Glutamatergic neuron (in vitro differentiated cells): ENCODE data around the gene SMIM31. TPM values are rescaled to one million over a fixed set of nuclear protein-coding genes. Genes with fewer than 3 reads are reported as not detected.

ENCODE experiments used
- DNase-seq: peaks from one replicate; pipeline ENCODE4 v3.0.0; 2022
- H3K27ac Mint-ChIP-seq: one replicate; pipeline ENCODE4 v1.8.0; 2020; ENCODE audit warnings: mild to moderate bottlenecking, mixed read lengths, inconsistent platforms; ENCODE audit not compliant: unreplicated experiment
- H3K27me3 Mint-ChIP-seq: one replicate; pipeline ENCODE4 v1.8.0; 2020; ENCODE audit warnings: mild to moderate bottlenecking, moderate library complexity, mixed read lengths, inconsistent platforms; ENCODE audit not compliant: unreplicated experiment
- H3K36me3 Mint-ChIP-seq: one replicate; pipeline ENCODE4 v1.8.0; 2020; ENCODE audit warnings: mild to moderate bottlenecking, mixed read lengths, inconsistent platforms; ENCODE audit not compliant: unreplicated experiment
- H3K4me1 Mint-ChIP-seq: one replicate; pipeline ENCODE4 v1.8.0; 2020; ENCODE audit warnings: mild to moderate bottlenecking, low read depth, mixed read lengths, inconsistent platforms; ENCODE audit not compliant: unreplicated experiment
- H3K4me3 Mint-ChIP-seq: one replicate; pipeline ENCODE4 v1.8.0; 2020; ENCODE audit warnings: mild to moderate bottlenecking, mixed read lengths, inconsistent platforms; ENCODE audit not compliant: unreplicated experiment
- H3K9me3 Mint-ChIP-seq: one replicate; pipeline ENCODE4 v1.8.0; 2020; ENCODE audit warnings: mild to moderate bottlenecking, moderate library complexity, mixed read lengths, inconsistent platforms; ENCODE audit not compliant: unreplicated experiment
- CTCF ChIP-seq: fragments of 200-600 bp; sonication (generic); IDR thresholded peaks from one replicate; pipeline ENCODE4 v1.5.0; 2021; ENCODE audit not compliant: partially characterized antibody, unreplicated experiment
- total RNA-seq: library from RNA; stranded (reverse); fragmentation: NEBNext Ultra II Directional; extraction: Animal tissue kit (Norgen Biotek cat#: 25700); gene quantifications from one replicate; pipeline ENCODE4 v1.2.1, GENCODE V29; 2021; ENCODE audit not compliant: unreplicated experiment

The SMIM31 gene
- total RNA-seq, 1 donor from 2014 or later = not detected

- DNase-seq = no peak
- Mint-ChIP-seq H3K36me3 (no peaks in the 10 kb centered on the region), H3K4me3 (no peak overlapping the region), H3K9me3 (peaks cover 4% of the 10 kb centered on the region), H3K27me3 (peaks cover 5% of the 10 kb centered on the region), H3K4me1 (peaks cover 13% of the 10 kb centered on the region), H3K27ac (no peak overlapping the region)
- TF ChIP-seq CTCF = peak; percentile 55
Measured at GRCh38 chr4:164768516-164768915, 14.6 kb downstream of the SMIM31 start.

- Mint-ChIP-seq H3K4me3 (no peak overlapping the region), H3K9me3 (peaks cover 4% of the 10 kb centered on the region), H3K36me3 (no peaks in the 10 kb centered on the region), H3K27me3 (peaks cover 5% of the 10 kb centered on the region), H3K27ac (no peak overlapping the region), H3K4me1 (peaks cover 10% of the 10 kb centered on the region)
- TF ChIP-seq CTCF = no peak
- no peak for DNase-seq
Measured at GRCh38 chr4:164770010-164770724, 16.2 kb downstream of the SMIM31 start.

- peaks cover 4% of the 10 kb centered on the region for H3K9me3 Mint-ChIP-seq
- no peaks in the 10 kb centered on the region for H3K36me3 Mint-ChIP-seq
- H3K4me1 Mint-ChIP-seq = peaks cover 3% of the 10 kb centered on the region
- H3K4me3 Mint-ChIP-seq = no peak overlapping the region
- no peak for TF ChIP-seq CTCF
- H3K27me3 Mint-ChIP-seq = no peaks in the 10 kb centered on the region
- H3K27ac Mint-ChIP-seq = no peak overlapping the region
- DNase-seq = no peak
Measured at GRCh38 chr4:164771088-164771487, 17.2 kb downstream of the SMIM31 start.

- no peaks in the 10 kb centered on the region for H3K36me3 Mint-ChIP-seq
- H3K4me1 Mint-ChIP-seq = no peaks in the 10 kb centered on the region
- no peaks in the 10 kb centered on the region for H3K27me3 Mint-ChIP-seq
- DNase-seq = no peak
- H3K9me3 Mint-ChIP-seq = peaks cover 1% of the 10 kb centered on the region
- H3K4me3 Mint-ChIP-seq = no peak overlapping the region
- H3K27ac Mint-ChIP-seq = no peak overlapping the region
- TF ChIP-seq CTCF = no peak
Measured at GRCh38 chr4:164772076-164772475, 18.1 kb downstream of the SMIM31 start.

GRCh38 chr4:164779080-164779479 is 25.1 kb downstream of the SMIM31 start:
- H3K9me3 Mint-ChIP-seq = no peaks in the 10 kb centered on the region
- H3K36me3 Mint-ChIP-seq = no peaks in the 10 kb centered on the region
- H3K4me1 Mint-ChIP-seq = no peaks in the 10 kb centered on the region
- no peak for DNase-seq
- no peaks in the 10 kb centered on the region for H3K27me3 Mint-ChIP-seq
- no peak overlapping the region for H3K27ac Mint-ChIP-seq
- no peak for TF ChIP-seq CTCF
- H3K4me3 Mint-ChIP-seq = no peak overlapping the region
